Measurements from ENCODE around the gene ATP13A4. TPM values are rescaled to one million over a fixed set of nuclear protein-coding genes. Genes with fewer than 3 reads are reported as not detected.
"Not testable (repeated sequence)": the region's sequence is repeated elsewhere in the genome, so short reads cannot be mapped to it uniquely, and the experiment has no call there.

The ATP13A4 gene
- polyA plus RNA-seq, 4 donors: 0.22 to 41.2 (median 0.24) TPM; not detected in 1

GRCh38 chr3:193526085-193526484 lies 28.6 kb downstream of the ATP13A4 start:
- not testable (repeated sequence) for H3K9me3 ChIP-seq (ENCODE audit: control insufficient read depth in 2 of 2, insufficient read depth in 1 of 2, low read depth in 1 of 2, low read length in 1 of 2); H3K36me3 ChIP-seq (ENCODE audit: control insufficient read depth in 3 of 3, insufficient read depth in 2 of 3, low read depth in 1 of 3, low read length in 3 of 3); H3K4me1 ChIP-seq (ENCODE audit: control insufficient read depth in 3 of 3, insufficient read depth in 2 of 3, low read depth in 1 of 3, low read length in 2 of 3); DNase-seq; H3K27me3 ChIP-seq (ENCODE audit: control insufficient read depth in 3 of 3, insufficient read depth in 3 of 3, low read length in 3 of 3); H3K4me3 ChIP-seq (ENCODE audit: low read depth in 1 of 3, low read length in 3 of 3); H3K27ac ChIP-seq (ENCODE audit: low read depth in 1 of 3, low read length in 2 of 3); FAIRE-seq
- WGBS, 3 donors: 79 to 92% (median 88%) methylated on average over 2 of the region's 2 CpGs

- DNase-seq (no peak), FAIRE-seq (no peak)
- Histone ChIP-seq H3K9me3 (ENCODE audit: control insufficient read depth in 2 of 2, insufficient read depth in 1 of 2, low read depth in 1 of 2, low read length in 1 of 2) (peaks cover 0 to 6% of the 10 kb centered on the region in 2 donors), H3K4me1 (ENCODE audit: control insufficient read depth in 3 of 3, insufficient read depth in 2 of 3, low read depth in 1 of 3, low read length in 2 of 3) (no peaks in the 10 kb centered on the region), H3K36me3 (ENCODE audit: control insufficient read depth in 3 of 3, insufficient read depth in 2 of 3, low read depth in 1 of 3, low read length in 3 of 3) (no peaks in the 10 kb centered on the region), H3K27ac (ENCODE audit: low read depth in 1 of 3, low read length in 2 of 3) (no peak overlapping the region), H3K4me3 (ENCODE audit: low read depth in 1 of 3, low read length in 3 of 3) (no peak overlapping the region), H3K27me3 (ENCODE audit: control insufficient read depth in 3 of 3, insufficient read depth in 3 of 3, low read length in 3 of 3) (peaks cover 0 to 2% (median 0%) of the 10 kb centered on the region in 3 donors)
- WGBS, 3 donors: 54 to 67% (median 60%) methylated on average over 4 of the region's 4 CpGs
These were observed 32.2 kb downstream of the ATP13A4 start for GRCh38 chr3:193522473-193522872.

GRCh38 chr3:193520738-193521137 lies 34.0 kb downstream of the ATP13A4 start:
- Histone ChIP-seq H3K27ac (ENCODE audit: low read depth in 1 of 3, low read length in 2 of 3) (no peak overlapping the region), H3K36me3 (ENCODE audit: control insufficient read depth in 3 of 3, insufficient read depth in 2 of 3, low read depth in 1 of 3, low read length in 3 of 3) (no peaks in the 10 kb centered on the region), H3K4me1 (ENCODE audit: control insufficient read depth in 3 of 3, insufficient read depth in 2 of 3, low read depth in 1 of 3, low read length in 2 of 3) (no peaks in the 10 kb centered on the region), H3K4me3 (ENCODE audit: low read depth in 1 of 3, low read length in 3 of 3) (no peak overlapping the region), H3K9me3 (ENCODE audit: control insufficient read depth in 2 of 2, insufficient read depth in 1 of 2, low read depth in 1 of 2, low read length in 1 of 2) (peaks cover 0 to 3% of the 10 kb centered on the region in 2 donors), H3K27me3 (ENCODE audit: control insufficient read depth in 3 of 3, insufficient read depth in 3 of 3, low read length in 3 of 3) (peaks cover 0 to 2% (median 0%) of the 10 kb centered on the region in 3 donors)
- FAIRE-seq: no peak
- WGBS, 3 donors: 68 to 85% (median 80%) methylated on average over 3 of the region's 3 CpGs
- DNase-seq: no peak

GRCh38 chr3:193515966-193516365 lies 38.7 kb downstream of the ATP13A4 start:
- H3K4me3 ChIP-seq (ENCODE audit: low read depth in 1 of 3, low read length in 3 of 3): no peak overlapping the region
- peak in 1 of 2 donors; percentile 37 for DNase-seq
- no peaks in the 10 kb centered on the region for H3K9me3 ChIP-seq (ENCODE audit: control insufficient read depth in 2 of 2, insufficient read depth in 1 of 2, low read depth in 1 of 2, low read length in 1 of 2)
- no peaks in the 10 kb centered on the region for H3K4me1 ChIP-seq (ENCODE audit: control insufficient read depth in 3 of 3, insufficient read depth in 2 of 3, low read depth in 1 of 3, low read length in 2 of 3)
- 15 to 43% (median 27%) methylated on average over 2 of the region's 2 CpGs for WGBS, 3 donors
- no peaks in the 10 kb centered on the region for H3K27me3 ChIP-seq (ENCODE audit: control insufficient read depth in 3 of 3, insufficient read depth in 3 of 3, low read length in 3 of 3)
- H3K36me3 ChIP-seq (ENCODE audit: control insufficient read depth in 3 of 3, insufficient read depth in 2 of 3, low read depth in 1 of 3, low read length in 3 of 3): no peaks in the 10 kb centered on the region
- no peak for FAIRE-seq
- no peak overlapping the region for H3K27ac ChIP-seq (ENCODE audit: low read depth in 1 of 3, low read length in 2 of 3)

GRCh38 chr3:193510154-193510553 lies 44.5 kb downstream of the ATP13A4 start:
- no peaks in the 10 kb centered on the region for H3K9me3 ChIP-seq (ENCODE audit: control insufficient read depth in 2 of 2, insufficient read depth in 1 of 2, low read depth in 1 of 2, low read length in 1 of 2)
- FAIRE-seq (no peak), DNase-seq (no peak)
- H3K27me3 ChIP-seq (ENCODE audit: control insufficient read depth in 3 of 3, insufficient read depth in 3 of 3, low read length in 3 of 3): no peaks in the 10 kb centered on the region
- no peaks in the 10 kb centered on the region for H3K4me1 ChIP-seq (ENCODE audit: control insufficient read depth in 3 of 3, insufficient read depth in 2 of 3, low read depth in 1 of 3, low read length in 2 of 3)
- no peak overlapping the region for H3K4me3 ChIP-seq (ENCODE audit: low read depth in 1 of 3, low read length in 3 of 3)
- H3K36me3 ChIP-seq (ENCODE audit: control insufficient read depth in 3 of 3, insufficient read depth in 2 of 3, low read depth in 1 of 3, low read length in 3 of 3): no peaks in the 10 kb centered on the region
- H3K27ac ChIP-seq (ENCODE audit: low read depth in 1 of 3, low read length in 2 of 3): no peak overlapping the region
- WGBS, 3 donors: 83 to 90% (median 89%) methylated on average over 12 of the region's 12 CpGs

GRCh38 chr3:193509103-193509965 lies 45.4 kb downstream of the ATP13A4 start:
- H3K9me3 ChIP-seq (ENCODE audit: control insufficient read depth in 2 of 2, insufficient read depth in 1 of 2, low read depth in 1 of 2, low read length in 1 of 2): no peaks in the 10 kb centered on the region
- no peaks in the 10 kb centered on the region for H3K36me3 ChIP-seq (ENCODE audit: control insufficient read depth in 3 of 3, insufficient read depth in 2 of 3, low read depth in 1 of 3, low read length in 3 of 3)
- no peak overlapping the region for H3K27ac ChIP-seq (ENCODE audit: low read depth in 1 of 3, low read length in 2 of 3)
- H3K4me1 ChIP-seq (ENCODE audit: control insufficient read depth in 3 of 3, insufficient read depth in 2 of 3, low read depth in 1 of 3, low read length in 2 of 3): no peaks in the 10 kb centered on the region
- FAIRE-seq (no peak), DNase-seq (no peak)
- 66 to 77% (median 72%) methylated on average over 4 of the region's 4 CpGs for WGBS, 3 donors
- no peak overlapping the region for H3K4me3 ChIP-seq (ENCODE audit: low read depth in 1 of 3, low read length in 3 of 3)
- H3K27me3 ChIP-seq (ENCODE audit: control insufficient read depth in 3 of 3, insufficient read depth in 3 of 3, low read length in 3 of 3): no peaks in the 10 kb centered on the region

- no peak overlapping the region for H3K4me3 ChIP-seq (ENCODE audit: low read depth in 1 of 3, low read length in 3 of 3)
- H3K9me3 ChIP-seq (ENCODE audit: control insufficient read depth in 2 of 2, insufficient read depth in 1 of 2, low read depth in 1 of 2, low read length in 1 of 2): no peaks in the 10 kb centered on the region
- no peaks in the 10 kb centered on the region for H3K27me3 ChIP-seq (ENCODE audit: control insufficient read depth in 3 of 3, insufficient read depth in 3 of 3, low read length in 3 of 3)
- no peak for DNase-seq
- no peaks in the 10 kb centered on the region for H3K4me1 ChIP-seq (ENCODE audit: control insufficient read depth in 3 of 3, insufficient read depth in 2 of 3, low read depth in 1 of 3, low read length in 2 of 3)
- WGBS, 3 donors: 83 to 93% (median 86%) methylated on average over 2 of the region's 2 CpGs
- H3K36me3 ChIP-seq (ENCODE audit: control insufficient read depth in 3 of 3, insufficient read depth in 2 of 3, low read depth in 1 of 3, low read length in 3 of 3): no peaks in the 10 kb centered on the region
- no peak overlapping the region for H3K27ac ChIP-seq (ENCODE audit: low read depth in 1 of 3, low read length in 2 of 3)
- no peak for FAIRE-seq
These were observed 46.6 kb downstream of the ATP13A4 start for GRCh38 chr3:193508108-193508507.

GRCh38 chr3:193507566-193507965 lies 47.1 kb downstream of the ATP13A4 start:
- no peak for FAIRE-seq
- WGBS, 3 donors: 78 to 88% (median 87%) methylated on average over 3 of the region's 3 CpGs
- no peak overlapping the region for H3K4me3 ChIP-seq (ENCODE audit: low read depth in 1 of 3, low read length in 3 of 3)
- H3K27me3 ChIP-seq (ENCODE audit: control insufficient read depth in 3 of 3, insufficient read depth in 3 of 3, low read length in 3 of 3): no peaks in the 10 kb centered on the region
- no peaks in the 10 kb centered on the region for H3K36me3 ChIP-seq (ENCODE audit: control insufficient read depth in 3 of 3, insufficient read depth in 2 of 3, low read depth in 1 of 3, low read length in 3 of 3)
- H3K4me1 ChIP-seq (ENCODE audit: control insufficient read depth in 3 of 3, insufficient read depth in 2 of 3, low read depth in 1 of 3, low read length in 2 of 3): no peaks in the 10 kb centered on the region
- no peak overlapping the region for H3K27ac ChIP-seq (ENCODE audit: low read depth in 1 of 3, low read length in 2 of 3)
- no peak for DNase-seq
- H3K9me3 ChIP-seq (ENCODE audit: control insufficient read depth in 2 of 2, insufficient read depth in 1 of 2, low read depth in 1 of 2, low read length in 1 of 2): no peaks in the 10 kb centered on the region

Data from small intestine (tissue), 7 donors.